H1 (cell line): ENCODE results near the gene CREB3L1. TPM values are rescaled to one million over a fixed set of nuclear protein-coding genes. Genes with fewer than 3 reads are reported as not detected.

ENCODE experiments used
- CREB1 ChIP-seq: IDR thresholded peaks from 2 replicates; pipeline ENCODE4 v1.6.1; 2012; ENCODE audit warnings: inconsistent platforms
- KDM1A ChIP-seq: fragments of 200-600, 300-600 bp; sonication (generic); IDR thresholded peaks from 2 replicates; pipeline ENCODE4 v1.7.1; 2016; ENCODE audit warnings: mild to moderate bottlenecking, low read length, borderline replicate concordance
- SAP30 ChIP-seq: fragments of 300-600 bp; sonication (generic); IDR thresholded peaks from 2 replicates; pipeline ENCODE4 v1.7.1; 2012; ENCODE audit warnings: low read length, moderate library complexity, mild to moderate bottlenecking, inconsistent platforms; ENCODE audit not compliant: insufficient read depth, insufficient replicate concordance
- TCF12 ChIP-seq: IDR thresholded peaks from 2 replicates; pipeline ENCODE4 v1.6.1; 2011; ENCODE audit warnings: low read depth, mild to moderate bottlenecking, low read length
- polyA plus RNA-seq, 7 experiments: library from polyadenylated mRNA; depleted of rRNA in 3 of 7; stranded (reverse) in 5 of 7; unstranded in 2 of 7; fragments of >200 nt in 5 of 7; fragments of 200-250 nt in 2 of 7; gene quantifications; 1 replicate in 5 of 7; 2 replicates in 1 of 7; 4 replicates in 1 of 7; pipeline versions ENCODE4 v1.2.1 to v1.2.3, GENCODE V29; 2011 to 2013; ENCODE audit warnings: missing spikeins in 2 of 7, mixed read lengths in 2 of 7
- total RNA-seq: library from RNA; stranded (reverse); fragmentation: NEBNext Ultra II Directional; extraction: Animal tissue kit (Norgen Biotek cat#: 25700); gene quantifications from 2 replicates; pipeline ENCODE4 v1.2.1, GENCODE V29; 2021

Gene CREB3L1
- total and polyA plus RNA-seq, 2 of the 8 experiments (the other 6 are each of a cell fraction or from before 2014, with no cell fraction given) = 4.1 to 12.7 TPM

DNA sequence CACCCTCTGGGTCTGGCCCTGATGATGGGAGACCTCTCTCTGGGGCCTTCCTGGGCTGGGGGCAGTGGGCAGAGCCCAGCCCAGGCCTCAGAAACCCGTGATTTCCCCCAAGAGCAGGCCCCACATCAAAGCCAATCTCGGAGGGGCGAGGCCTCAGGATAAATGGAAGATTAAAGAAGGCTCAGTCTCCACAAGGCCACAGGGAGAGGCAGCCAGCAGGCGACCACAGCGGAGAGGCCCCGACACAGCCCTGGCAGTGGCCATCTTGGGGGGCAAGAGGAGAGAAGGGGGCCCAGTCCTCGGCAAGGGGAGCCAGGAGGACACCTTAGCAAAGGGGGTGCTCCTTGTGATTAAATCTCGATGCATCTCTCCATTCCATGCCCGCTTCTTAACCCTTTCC lies 12.5 kb upstream of the CREB3L1 start (continued):
- TF ChIP-seq KDM1A (no peak), CREB1 (no peak), TCF12 (no peak), SAP30 (no peak)
